Measurements from ENCODE around the gene FERMT2. TPM values are rescaled to one million over a fixed set of nuclear protein-coding genes. Genes with fewer than 3 reads are reported as not detected.

Gene FERMT2
- total RNA-seq, 1 donor from 2014 or later = 64.2 TPM

DNA sequence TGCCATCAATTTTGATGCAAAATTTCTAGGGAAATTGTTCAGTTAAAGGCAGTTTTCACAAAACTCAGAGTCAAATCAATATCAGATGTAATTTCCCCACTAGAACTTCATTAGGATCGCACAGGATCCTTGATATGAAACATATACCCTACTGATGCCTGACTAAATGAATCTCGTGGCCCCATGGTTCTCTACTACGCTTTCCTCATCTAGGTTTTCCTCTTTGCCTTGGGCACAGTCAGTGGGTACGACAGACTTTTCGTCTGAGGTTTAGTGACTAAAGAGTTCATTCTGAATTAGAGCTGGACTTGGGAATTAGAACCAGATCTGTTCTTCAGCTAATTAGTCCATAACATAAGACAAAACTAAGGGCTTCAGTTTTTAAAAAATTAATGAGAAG lies 117.0 kb downstream of the FERMT2 start:
- peaks cover 18% of the 10 kb centered on the region for H3K4me1 Mint-ChIP-seq

DNA sequence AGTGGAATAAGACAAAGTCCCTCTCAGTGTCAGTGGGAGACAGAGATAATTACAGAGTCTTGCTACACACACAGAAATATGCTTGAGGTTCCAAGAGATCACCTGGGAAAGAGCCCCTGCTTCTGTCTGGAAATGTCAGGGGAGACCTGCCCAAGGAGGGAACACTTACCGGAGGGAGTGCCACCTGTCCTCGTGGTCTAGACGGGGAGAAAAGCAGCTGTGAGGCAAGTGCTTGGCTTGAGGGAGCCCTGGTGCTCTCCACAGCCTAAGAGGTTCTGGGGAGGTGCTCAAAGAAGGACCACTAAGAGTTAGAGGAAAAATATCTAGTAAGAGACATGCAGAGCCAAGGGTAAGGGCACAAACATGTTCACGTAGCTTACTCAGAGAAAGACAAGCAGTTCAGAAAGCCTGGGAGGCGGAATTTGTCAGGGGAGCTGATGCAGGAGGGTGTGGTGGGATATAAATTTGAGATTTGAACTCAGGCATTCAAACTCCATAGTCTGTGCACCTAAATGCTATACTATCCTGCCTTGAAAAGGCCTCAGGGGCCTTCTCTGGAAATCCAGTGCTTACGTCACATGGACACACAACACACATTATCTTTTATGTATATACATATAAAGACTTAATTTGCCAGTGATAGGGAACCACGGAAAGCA lies 121.2 kb downstream of the FERMT2 start:
- no peaks in the 10 kb centered on the region for H3K9me3 Mint-ChIP-seq
- no peaks in the 10 kb centered on the region for H3K27me3 Mint-ChIP-seq (ENCODE audit: low read depth)
- H3K4me3 Mint-ChIP-seq = no peak overlapping the region
- TF ChIP-seq, protein P1, sequence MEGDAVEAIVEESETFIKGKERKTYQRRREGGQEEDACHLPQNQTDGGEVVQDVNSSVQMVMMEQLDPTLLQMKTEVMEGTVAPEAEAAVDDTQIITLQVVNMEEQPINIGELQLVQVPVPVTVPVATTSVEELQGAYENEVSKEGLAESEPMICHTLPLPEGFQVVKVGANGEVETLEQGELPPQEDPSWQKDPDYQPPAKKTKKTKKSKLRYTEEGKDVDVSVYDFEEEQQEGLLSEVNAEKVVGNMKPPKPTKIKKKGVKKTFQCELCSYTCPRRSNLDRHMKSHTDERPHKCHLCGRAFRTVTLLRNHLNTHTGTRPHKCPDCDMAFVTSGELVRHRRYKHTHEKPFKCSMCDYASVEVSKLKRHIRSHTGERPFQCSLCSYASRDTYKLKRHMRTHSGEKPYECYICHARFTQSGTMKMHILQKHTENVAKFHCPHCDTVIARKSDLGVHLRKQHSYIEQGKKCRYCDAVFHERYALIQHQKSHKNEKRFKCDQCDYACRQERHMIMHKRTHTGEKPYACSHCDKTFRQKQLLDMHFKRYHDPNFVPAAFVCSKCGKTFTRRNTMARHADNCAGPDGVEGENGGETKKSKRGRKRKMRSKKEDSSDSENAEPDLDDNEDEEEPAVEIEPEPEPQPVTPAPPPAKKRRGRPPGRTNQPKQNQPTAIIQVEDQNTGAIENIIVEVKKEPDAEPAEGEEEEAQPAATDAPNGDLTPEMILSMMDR (conservative IDR thresholded peaks at IDR 0.05) = no peak
- H3K27ac Mint-ChIP-seq (ENCODE audit: unreplicated experiment) = no peak overlapping the region
- H3K36me3 Mint-ChIP-seq (ENCODE audit: low read depth) = no peaks in the 10 kb centered on the region
- H3K4me1 Mint-ChIP-seq = peaks cover 10% of the 10 kb centered on the region
- no peak for DNase-seq (ENCODE audit: low read depth, low spot score)

More for the DNA sequence above, 117.0 kb downstream of the FERMT2 start:
- Mint-ChIP-seq H3K27ac (ENCODE audit: unreplicated experiment) (no peak overlapping the region), H3K27me3 (ENCODE audit: low read depth) (no peaks in the 10 kb centered on the region), H3K9me3 (no peaks in the 10 kb centered on the region), H3K36me3 (ENCODE audit: low read depth) (no peaks in the 10 kb centered on the region), H3K4me3 (no peak overlapping the region)
- TF ChIP-seq, protein P1 (conservative IDR thresholded peaks at IDR 0.05) = no peak
- no peak for DNase-seq (ENCODE audit: low read depth, low spot score)

DNA sequence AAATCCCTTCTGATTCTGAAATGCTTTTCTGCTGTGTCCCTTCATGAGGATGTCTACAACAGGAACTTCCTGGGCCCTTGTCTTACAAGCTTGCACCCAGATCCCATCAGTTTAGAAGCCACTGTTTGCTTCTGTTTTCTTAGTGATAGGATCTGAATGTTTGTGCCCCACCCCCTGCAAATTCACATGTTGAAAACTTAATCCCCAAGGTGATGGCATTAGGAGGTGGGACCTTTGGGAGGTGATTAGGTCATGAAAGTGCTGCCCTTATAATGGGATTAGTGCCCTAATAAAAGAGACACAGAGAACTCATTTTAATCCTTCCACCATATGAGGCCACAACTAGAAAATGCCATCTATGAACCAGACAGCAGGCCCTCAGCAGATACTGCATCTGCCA lies 123.4 kb downstream of the FERMT2 start:
- H3K9me3 Mint-ChIP-seq = no peaks in the 10 kb centered on the region
- H3K4me1 Mint-ChIP-seq = peaks cover 10% of the 10 kb centered on the region
- H3K27ac Mint-ChIP-seq (ENCODE audit: unreplicated experiment) = no peak overlapping the region
- H3K4me3 Mint-ChIP-seq = no peak overlapping the region
- H3K27me3 Mint-ChIP-seq (ENCODE audit: low read depth) = no peaks in the 10 kb centered on the region
- TF ChIP-seq, protein P1 (conservative IDR thresholded peaks at IDR 0.05) = no peak
- no peak for DNase-seq (ENCODE audit: low read depth, low spot score)
- H3K36me3 Mint-ChIP-seq (ENCODE audit: low read depth) = no peaks in the 10 kb centered on the region

DNA sequence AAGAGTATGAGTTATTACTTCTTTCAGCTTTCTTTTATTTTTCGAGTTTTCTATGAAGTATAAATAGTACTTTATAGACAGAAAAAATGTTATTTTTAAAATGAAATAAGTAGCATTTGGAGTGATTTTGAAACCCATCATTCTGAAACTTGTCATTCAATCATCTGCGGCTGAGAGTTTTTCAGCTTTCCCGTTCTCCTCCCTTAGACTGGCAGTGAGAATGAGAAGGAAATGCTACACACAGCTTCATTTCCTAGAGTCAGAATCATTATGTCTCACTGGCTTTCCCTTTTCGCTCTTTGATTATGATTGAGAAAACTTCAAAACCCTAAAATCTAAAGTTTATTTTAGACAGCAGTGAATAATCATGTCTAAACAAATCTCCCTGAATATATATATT lies 125.8 kb downstream of the FERMT2 start:
- Mint-ChIP-seq H3K27me3 (ENCODE audit: low read depth) (no peaks in the 10 kb centered on the region), H3K27ac (ENCODE audit: unreplicated experiment) (no peak overlapping the region), H3K36me3 (ENCODE audit: low read depth) (no peaks in the 10 kb centered on the region), H3K4me3 (no peak overlapping the region), H3K9me3 (no peaks in the 10 kb centered on the region), H3K4me1 (no peaks in the 10 kb centered on the region)
- no peak for DNase-seq (ENCODE audit: low read depth, low spot score)
- TF ChIP-seq, protein P1 (conservative IDR thresholded peaks at IDR 0.05) = no peak

DNA sequence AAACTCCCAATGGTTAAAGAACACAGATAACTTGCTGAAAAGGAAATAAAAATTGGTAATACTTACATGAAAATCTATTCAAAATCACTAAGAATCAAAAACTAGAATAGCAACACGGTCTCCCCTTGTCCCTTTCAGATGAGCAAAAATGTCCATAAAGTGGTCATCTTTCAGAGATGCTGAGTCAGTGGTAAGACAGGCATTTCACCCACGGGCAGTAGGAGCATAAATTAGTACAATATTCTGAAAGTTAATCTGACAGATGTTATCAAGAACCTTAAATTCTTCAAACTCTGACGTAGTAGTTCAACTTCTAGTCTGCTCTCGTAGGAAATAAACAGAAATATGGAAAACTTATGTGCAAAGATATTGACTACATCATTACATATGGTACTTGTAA lies 126.4 kb downstream of the FERMT2 start:
- DNase-seq (ENCODE audit: low read depth, low spot score) = no peak
- Mint-ChIP-seq H3K36me3 (ENCODE audit: low read depth) (no peaks in the 10 kb centered on the region), H3K27ac (ENCODE audit: unreplicated experiment) (no peak overlapping the region), H3K9me3 (no peaks in the 10 kb centered on the region), H3K27me3 (ENCODE audit: low read depth) (no peaks in the 10 kb centered on the region), H3K4me1 (no peaks in the 10 kb centered on the region), H3K4me3 (no peak overlapping the region)
- TF ChIP-seq, protein P1 (conservative IDR thresholded peaks at IDR 0.05) = no peak

All from neural crest cell (in vitro differentiated cells).